Endodermal cell (in vitro differentiated cells): ENCODE results near the gene DFFB. TPM values are rescaled to one million over a fixed set of nuclear protein-coding genes. Genes with fewer than 3 reads are reported as not detected.

Experiments used
- DNase-seq: peaks from one replicate; pipeline ENCODE4 v3.0.0-alpha.2; 2017
- H3K27ac ChIP-seq: 2 replicates; pipeline ENCODE4 v1.5.1; 2013; ENCODE audit warnings: mild to moderate bottlenecking, low read depth, low read length, moderate library complexity
- H3K27me3 ChIP-seq: 2 replicates; pipeline ENCODE4 v1.6.1; 2013; ENCODE audit warnings: mild to moderate bottlenecking, low read length, moderate library complexity; ENCODE audit not compliant: insufficient read depth, control insufficient read depth, poor library complexity, severe bottlenecking
- H3K36me3 ChIP-seq: 2 replicates; pipeline ENCODE4 v1.7.0; 2013; ENCODE audit warnings: mild to moderate bottlenecking, low read length, moderate library complexity; ENCODE audit not compliant: control insufficient read depth, insufficient read depth
- H3K4me1 ChIP-seq: one replicate; pipeline ENCODE4 v1.7.0; 2013; ENCODE audit warnings: low read length; ENCODE audit not compliant: control insufficient read depth, insufficient read depth
- H3K4me3 ChIP-seq: 2 replicates; pipeline ENCODE4 v1.5.1; 2013; ENCODE audit warnings: mild to moderate bottlenecking, low read length, moderate library complexity
- H3K9ac ChIP-seq: 2 replicates; pipeline ENCODE4 v1.6.1; 2013; ENCODE audit warnings: mild to moderate bottlenecking, low read length, moderate library complexity; ENCODE audit not compliant: poor library complexity, severe bottlenecking; ENCODE audit errors: extremely low read depth
- H3K9me3 ChIP-seq: 2 replicates; pipeline ENCODE4 v1.6.1; 2013; ENCODE audit warnings: mild to moderate bottlenecking, low read length, moderate library complexity; ENCODE audit not compliant: control insufficient read depth
- H3K27ac Mint-ChIP-seq: 2 replicates; pipeline ENCODE4 v1.8.0; 2020; ENCODE audit warnings: mixed read lengths
- H3K27me3 Mint-ChIP-seq: 2 replicates; pipeline ENCODE4 v1.8.0; 2021; ENCODE audit warnings: mild to moderate bottlenecking, mixed read lengths; ENCODE audit not compliant: insufficient read depth
- H3K36me3 Mint-ChIP-seq: 2 replicates; pipeline ENCODE4 v1.8.0; 2020; ENCODE audit warnings: low read depth, mixed read lengths
- H3K4me1 Mint-ChIP-seq: 2 replicates; pipeline ENCODE4 v1.8.0; 2020; ENCODE audit warnings: mixed read lengths
- H3K4me3 Mint-ChIP-seq: 2 replicates; pipeline ENCODE4 v1.8.0; 2020; ENCODE audit warnings: mild to moderate bottlenecking, moderate library complexity, mixed read lengths
- H3K9me3 Mint-ChIP-seq: 2 replicates; pipeline ENCODE4 v1.8.0; 2020; ENCODE audit warnings: mild to moderate bottlenecking, mixed read lengths
- WGBS, 2 experiments: methylation state at CpG; one replicate each; pipeline versions ENCODE4 v1.1.5 to v1.1.7; 2013; ENCODE audit warnings: missing lambda C conversion rate in 2 of 2, mixed read lengths in 1 of 2; ENCODE audit not compliant: insufficient coverage in 1 of 2, insufficient read length in 1 of 2; 5-methylcytosine and 5-hydroxymethylcytosine counted together
- total RNA-seq, 2 donors: library from RNA; stranded (reverse); fragmentation: NEBNext Ultra II Directional in 1 of 2; extraction: Animal tissue kit (Norgen Biotek cat#: 25700) in 1 of 2; gene quantifications; 2 replicates in 1 of 2; 3 replicates in 1 of 2; pipeline ENCODE4 v1.2.1, GENCODE V29; 2021
- TF ChIP-seq, protein P1 (sequence below): fragments of 200-600 bp; sonication (generic); conservative IDR thresholded peaks from 2 replicates; pipeline ENCODE4 v1.5.0; 2021; ENCODE audit warnings: antibody characterized with exemption, mild to moderate bottlenecking

The DFFB gene
- total RNA-seq, 2 donors from 2014 or later, result 7.2 to 7.6 TPM

DNA sequence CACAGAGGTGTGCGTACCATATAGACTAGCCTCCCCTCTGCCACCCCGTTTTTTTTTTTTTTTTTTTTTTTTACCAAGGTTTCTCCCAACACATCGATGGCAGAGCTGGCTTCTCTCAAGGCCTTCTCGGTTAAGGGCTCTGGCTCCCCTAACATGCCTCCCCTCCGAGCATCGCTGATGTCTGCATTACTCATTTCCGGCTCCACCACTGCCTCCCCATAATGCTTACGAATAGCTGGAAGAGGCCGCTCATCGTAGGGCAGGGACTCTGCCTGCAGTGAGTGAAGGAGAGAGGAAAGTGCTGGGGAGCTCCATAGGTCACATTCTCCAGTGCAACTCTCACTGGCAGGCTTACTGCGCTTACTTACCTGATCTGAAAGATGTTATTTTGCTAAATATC is 20.9 kb upstream of the DFFB start:
- H3K27me3 ChIP-seq, result no peaks in the 10 kb centered on the region
- Mint-ChIP-seq H3K27me3 (no peaks in the 10 kb centered on the region), H3K27ac (no peak overlapping the region), H3K4me3 (no peak overlapping the region), H3K36me3 (peaks cover 76% of the 10 kb centered on the region), H3K4me1 (no peaks in the 10 kb centered on the region), H3K9me3 (peaks cover 12% of the 10 kb centered on the region)
- no peaks in the 10 kb centered on the region for H3K4me1 ChIP-seq
- 93 to 96% methylated on average over 9 to 10 of the region's 11 CpGs for WGBS, 2 experiments
- no peak overlapping the region for H3K4me3 ChIP-seq
- TF ChIP-seq, protein P1, sequence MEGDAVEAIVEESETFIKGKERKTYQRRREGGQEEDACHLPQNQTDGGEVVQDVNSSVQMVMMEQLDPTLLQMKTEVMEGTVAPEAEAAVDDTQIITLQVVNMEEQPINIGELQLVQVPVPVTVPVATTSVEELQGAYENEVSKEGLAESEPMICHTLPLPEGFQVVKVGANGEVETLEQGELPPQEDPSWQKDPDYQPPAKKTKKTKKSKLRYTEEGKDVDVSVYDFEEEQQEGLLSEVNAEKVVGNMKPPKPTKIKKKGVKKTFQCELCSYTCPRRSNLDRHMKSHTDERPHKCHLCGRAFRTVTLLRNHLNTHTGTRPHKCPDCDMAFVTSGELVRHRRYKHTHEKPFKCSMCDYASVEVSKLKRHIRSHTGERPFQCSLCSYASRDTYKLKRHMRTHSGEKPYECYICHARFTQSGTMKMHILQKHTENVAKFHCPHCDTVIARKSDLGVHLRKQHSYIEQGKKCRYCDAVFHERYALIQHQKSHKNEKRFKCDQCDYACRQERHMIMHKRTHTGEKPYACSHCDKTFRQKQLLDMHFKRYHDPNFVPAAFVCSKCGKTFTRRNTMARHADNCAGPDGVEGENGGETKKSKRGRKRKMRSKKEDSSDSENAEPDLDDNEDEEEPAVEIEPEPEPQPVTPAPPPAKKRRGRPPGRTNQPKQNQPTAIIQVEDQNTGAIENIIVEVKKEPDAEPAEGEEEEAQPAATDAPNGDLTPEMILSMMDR, result no peak
- no peak overlapping the region for H3K9ac ChIP-seq
- no peak overlapping the region for H3K27ac ChIP-seq
- H3K9me3 ChIP-seq, result peaks cover 15% of the 10 kb centered on the region
- DNase-seq, result no peak
- H3K36me3 ChIP-seq, result peaks cover 64% of the 10 kb centered on the region

DNA sequence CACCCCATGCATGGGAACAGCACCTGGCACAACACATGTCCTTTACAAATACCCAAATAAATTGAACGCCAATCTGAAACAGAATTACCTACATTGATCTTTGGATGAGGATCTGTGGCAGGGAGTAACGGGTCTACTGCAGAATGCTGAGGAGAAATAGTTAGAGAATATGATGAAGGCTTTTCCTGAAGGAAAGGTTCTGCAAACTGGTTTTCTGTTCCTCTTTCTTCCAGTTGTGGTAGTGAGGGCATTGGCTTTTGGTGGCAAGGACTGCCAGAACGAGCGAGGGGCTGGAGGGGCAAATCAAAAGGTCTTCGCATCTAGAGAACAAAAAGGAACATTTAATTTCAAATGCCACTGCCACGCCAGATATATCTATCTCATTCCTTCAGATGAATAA is 20.1 kb upstream of the DFFB start:
- peaks cover 57% of the 10 kb centered on the region for H3K36me3 ChIP-seq
- TF ChIP-seq, protein P1, result no peak
- no peaks in the 10 kb centered on the region for H3K4me1 Mint-ChIP-seq
- H3K27ac ChIP-seq, result no peak overlapping the region
- no peak for DNase-seq
- no peaks in the 10 kb centered on the region for H3K27me3 ChIP-seq
- H3K9me3 ChIP-seq, result peaks cover 15% of the 10 kb centered on the region
- no peak overlapping the region for H3K4me3 Mint-ChIP-seq
- H3K36me3 Mint-ChIP-seq, result peaks cover 75% of the 10 kb centered on the region
- no peak overlapping the region for H3K9ac ChIP-seq
- no peaks in the 10 kb centered on the region for H3K4me1 ChIP-seq
- WGBS, 2 experiments, result 92 to 100% methylated on average over 1 to 6 of the region's 6 CpGs
- peaks cover 12% of the 10 kb centered on the region for H3K9me3 Mint-ChIP-seq
- H3K4me3 ChIP-seq, result no peak overlapping the region
- no peak overlapping the region for H3K27ac Mint-ChIP-seq
- no peaks in the 10 kb centered on the region for H3K27me3 Mint-ChIP-seq

DNA sequence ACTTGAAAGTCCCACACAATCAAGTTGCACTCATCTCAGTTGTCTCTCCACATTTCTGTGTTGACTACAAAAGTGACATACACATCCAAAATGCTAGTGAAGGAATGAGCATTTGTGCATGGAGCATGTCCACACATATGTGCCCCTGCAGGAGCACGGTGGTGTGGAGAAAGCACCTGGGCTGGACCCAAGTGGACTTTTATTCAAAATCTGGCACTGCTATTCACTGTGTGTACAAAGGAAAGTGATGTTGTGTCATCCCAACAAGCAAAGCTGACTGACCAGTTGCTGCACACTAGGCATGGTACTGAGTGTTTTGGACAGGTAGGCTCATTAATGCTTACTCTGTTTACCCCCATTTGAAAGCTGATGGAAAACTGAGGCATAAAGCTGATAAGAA is 19.6 kb upstream of the DFFB start:
- Mint-ChIP-seq H3K4me3 (no peak overlapping the region), H3K36me3 (peaks cover 75% of the 10 kb centered on the region), H3K4me1 (no peaks in the 10 kb centered on the region), H3K27me3 (no peaks in the 10 kb centered on the region), H3K9me3 (peaks cover 12% of the 10 kb centered on the region), H3K27ac (no peak overlapping the region)
- Histone ChIP-seq H3K4me3 (no peak overlapping the region), H3K36me3 (peaks cover 52% of the 10 kb centered on the region), H3K4me1 (no peaks in the 10 kb centered on the region), H3K27me3 (no peaks in the 10 kb centered on the region), H3K9ac (no peak overlapping the region), H3K9me3 (peaks cover 15% of the 10 kb centered on the region), H3K27ac (no peak overlapping the region)
- no peak for DNase-seq
- WGBS, 2 experiments, result 98 to 100% methylated on average over 1 of the region's 1 CpG
- TF ChIP-seq, protein P1, result no peak
